Type B pancreatic cell (in vitro differentiated cells): ENCODE measurements around the gene DLG5. TPM values are rescaled to one million over a fixed set of nuclear protein-coding genes. Genes with fewer than 3 reads are reported as not detected.
A peak's percentile ranks its signal among the peaks of the same experiment; 100 is the strongest.

Experiments
- DNase-seq: peaks from one replicate; pipeline ENCODE4 v3.0.0; 2021; ENCODE audit warnings: mixed read lengths; ENCODE audit not compliant: unreplicated experiment; ENCODE audit errors: extremely low spot score
- H3K27ac Mint-ChIP-seq: 2 replicates; pipeline ENCODE4 v1.8.0; 2021; ENCODE audit warnings: mild to moderate bottlenecking, mixed read lengths
- H3K27me3 Mint-ChIP-seq: 2 replicates; pipeline ENCODE4 v1.8.0; 2021; ENCODE audit warnings: mixed read lengths
- H3K36me3 Mint-ChIP-seq: 2 replicates; pipeline ENCODE4 v1.8.0; 2021; ENCODE audit warnings: mixed read lengths
- H3K4me1 Mint-ChIP-seq: one replicate; pipeline ENCODE4 v1.8.0; 2021; ENCODE audit warnings: mixed read lengths; ENCODE audit not compliant: unreplicated experiment
- H3K4me3 Mint-ChIP-seq: 2 replicates; pipeline ENCODE4 v1.8.0; 2021; ENCODE audit warnings: mild to moderate bottlenecking, mixed read lengths
- H3K9me3 Mint-ChIP-seq: 2 replicates; pipeline ENCODE4 v1.8.0; 2021; ENCODE audit warnings: mixed read lengths
- total RNA-seq: library from RNA; stranded (reverse); gene quantifications from 2 replicates; pipeline ENCODE4 v1.2.1, GENCODE V29; 2021; ENCODE audit warnings: low replicate concordance
- TF ChIP-seq, protein P1 (sequence below): fragments of 200-600 bp; sonication (generic); conservative IDR thresholded peaks from 2 replicates; pipeline ENCODE4 v1.5.0; 2021; ENCODE audit warnings: antibody characterized with exemption, mild to moderate bottlenecking

Gene DLG5
- total RNA-seq, 1 donor from 2014 or later, result 80.0 TPM

DNA sequence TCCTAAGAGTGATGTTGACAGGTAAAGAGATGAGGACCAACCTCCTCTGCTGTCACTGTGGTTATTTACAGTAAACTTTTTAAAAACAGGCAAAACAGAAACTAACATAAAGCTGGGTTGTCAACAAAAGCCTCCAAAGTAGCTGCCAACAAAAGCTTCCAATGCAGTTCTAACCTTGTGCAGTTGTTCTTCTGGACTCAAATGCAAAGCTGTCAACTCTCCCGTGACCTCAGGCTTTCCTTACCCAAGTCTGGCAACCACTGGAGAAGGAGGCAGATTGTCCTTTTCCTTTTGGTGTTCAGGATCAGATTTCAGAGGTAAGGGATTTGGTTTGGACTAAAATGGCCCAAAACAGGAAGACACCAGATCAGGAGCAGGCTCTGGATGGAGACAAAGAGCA, 63.1 kb downstream of the DLG5 start:
- peaks cover 24% of the 10 kb centered on the region for H3K36me3 Mint-ChIP-seq
- peaks cover 56% of the 10 kb centered on the region for H3K4me1 Mint-ChIP-seq
- no peak overlapping the region for H3K4me3 Mint-ChIP-seq
- H3K9me3 Mint-ChIP-seq, result no peaks in the 10 kb centered on the region
- DNase-seq, result no peak
- TF ChIP-seq, protein P1, sequence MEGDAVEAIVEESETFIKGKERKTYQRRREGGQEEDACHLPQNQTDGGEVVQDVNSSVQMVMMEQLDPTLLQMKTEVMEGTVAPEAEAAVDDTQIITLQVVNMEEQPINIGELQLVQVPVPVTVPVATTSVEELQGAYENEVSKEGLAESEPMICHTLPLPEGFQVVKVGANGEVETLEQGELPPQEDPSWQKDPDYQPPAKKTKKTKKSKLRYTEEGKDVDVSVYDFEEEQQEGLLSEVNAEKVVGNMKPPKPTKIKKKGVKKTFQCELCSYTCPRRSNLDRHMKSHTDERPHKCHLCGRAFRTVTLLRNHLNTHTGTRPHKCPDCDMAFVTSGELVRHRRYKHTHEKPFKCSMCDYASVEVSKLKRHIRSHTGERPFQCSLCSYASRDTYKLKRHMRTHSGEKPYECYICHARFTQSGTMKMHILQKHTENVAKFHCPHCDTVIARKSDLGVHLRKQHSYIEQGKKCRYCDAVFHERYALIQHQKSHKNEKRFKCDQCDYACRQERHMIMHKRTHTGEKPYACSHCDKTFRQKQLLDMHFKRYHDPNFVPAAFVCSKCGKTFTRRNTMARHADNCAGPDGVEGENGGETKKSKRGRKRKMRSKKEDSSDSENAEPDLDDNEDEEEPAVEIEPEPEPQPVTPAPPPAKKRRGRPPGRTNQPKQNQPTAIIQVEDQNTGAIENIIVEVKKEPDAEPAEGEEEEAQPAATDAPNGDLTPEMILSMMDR, result no peak
- H3K27me3 Mint-ChIP-seq, result no peaks in the 10 kb centered on the region
- H3K27ac Mint-ChIP-seq, result no peak overlapping the region

DNA sequence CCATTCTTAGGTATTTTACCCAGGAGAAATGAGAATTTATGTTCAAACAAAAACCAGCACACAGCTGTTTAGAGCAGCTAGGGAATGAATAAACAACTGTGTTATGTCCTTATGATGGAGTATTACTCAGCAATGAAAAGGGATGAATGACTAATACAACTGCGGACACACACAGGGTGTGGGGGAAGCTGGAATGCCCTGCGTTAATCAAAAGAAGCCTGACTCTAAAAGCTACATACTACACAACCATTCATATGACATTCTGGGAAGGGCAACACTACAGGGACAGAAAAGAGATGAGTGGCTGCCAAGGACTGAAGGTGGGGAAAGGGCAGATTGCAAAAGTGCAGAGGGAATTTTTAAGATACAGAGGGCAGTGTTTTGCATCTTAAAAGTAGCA, 64.0 kb downstream of the DLG5 start:
- Mint-ChIP-seq H3K4me3 (no peak overlapping the region), H3K27ac (no peak overlapping the region), H3K36me3 (peaks cover 20% of the 10 kb centered on the region), H3K27me3 (no peaks in the 10 kb centered on the region), H3K9me3 (no peaks in the 10 kb centered on the region), H3K4me1 (peaks cover 49% of the 10 kb centered on the region)
- no peak for DNase-seq
- TF ChIP-seq, protein P1, result no peak

DNA sequence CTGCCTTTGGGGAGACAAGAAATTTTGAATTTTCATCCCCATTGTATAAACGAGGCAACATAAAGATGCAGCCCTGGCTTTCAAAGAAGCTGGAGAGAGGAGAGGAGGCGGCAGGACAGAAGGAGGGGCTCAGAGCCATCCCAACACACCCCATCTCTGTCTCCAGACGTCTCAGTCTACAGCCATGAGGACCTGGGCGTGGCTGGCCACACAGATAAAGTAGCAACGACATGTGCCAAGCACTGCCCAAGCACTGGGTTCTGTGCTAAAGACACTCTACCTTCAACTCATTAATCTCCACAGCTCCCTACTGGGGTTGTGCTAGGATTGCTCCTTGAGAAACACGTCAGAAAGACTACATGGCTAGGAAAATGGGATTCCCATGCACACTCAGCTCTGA, 65.2 kb downstream of the DLG5 start:
- TF ChIP-seq, protein P1, result no peak
- DNase-seq, result no peak

DNA sequence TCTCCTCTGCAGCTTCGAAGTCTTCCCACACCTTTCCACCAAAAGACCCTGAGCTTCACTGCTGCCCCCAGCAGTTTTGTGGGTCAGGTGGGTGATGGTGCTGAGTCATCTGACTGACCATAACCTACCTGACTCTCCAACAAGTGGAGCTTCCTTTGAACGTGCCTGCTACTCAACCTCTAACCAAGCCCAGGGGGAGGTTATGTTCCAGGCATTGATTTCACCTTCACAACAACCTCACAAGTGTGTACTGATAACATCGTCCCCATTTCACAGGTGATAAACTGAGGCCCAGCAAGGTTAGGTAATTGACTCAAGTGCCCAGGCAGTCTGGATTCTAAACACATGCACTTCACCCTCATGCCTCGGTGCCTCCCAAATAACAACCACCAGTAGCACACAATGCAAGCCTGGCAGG, 66.7 kb downstream of the DLG5 start:
- no peaks in the 10 kb centered on the region for H3K9me3 Mint-ChIP-seq
- peaks cover 25% of the 10 kb centered on the region for H3K36me3 Mint-ChIP-seq
- no peak overlapping the region for H3K27ac Mint-ChIP-seq
- H3K27me3 Mint-ChIP-seq, result no peaks in the 10 kb centered on the region
- no peak for DNase-seq
- no peak overlapping the region for H3K4me3 Mint-ChIP-seq
- H3K4me1 Mint-ChIP-seq, result peaks cover 24% of the 10 kb centered on the region
- TF ChIP-seq, protein P1, result no peak

More for the DNA sequence above, 65.2 kb downstream of the DLG5 start:
- H3K9me3 Mint-ChIP-seq, result no peaks in the 10 kb centered on the region
- peaks cover 38% of the 10 kb centered on the region for H3K4me1 Mint-ChIP-seq
- H3K4me3 Mint-ChIP-seq, result no peak overlapping the region
- no peaks in the 10 kb centered on the region for H3K27me3 Mint-ChIP-seq
- peaks cover 23% of the 10 kb centered on the region for H3K36me3 Mint-ChIP-seq
- peak overlapping the region; percentile 63 for H3K27ac Mint-ChIP-seq

DNA sequence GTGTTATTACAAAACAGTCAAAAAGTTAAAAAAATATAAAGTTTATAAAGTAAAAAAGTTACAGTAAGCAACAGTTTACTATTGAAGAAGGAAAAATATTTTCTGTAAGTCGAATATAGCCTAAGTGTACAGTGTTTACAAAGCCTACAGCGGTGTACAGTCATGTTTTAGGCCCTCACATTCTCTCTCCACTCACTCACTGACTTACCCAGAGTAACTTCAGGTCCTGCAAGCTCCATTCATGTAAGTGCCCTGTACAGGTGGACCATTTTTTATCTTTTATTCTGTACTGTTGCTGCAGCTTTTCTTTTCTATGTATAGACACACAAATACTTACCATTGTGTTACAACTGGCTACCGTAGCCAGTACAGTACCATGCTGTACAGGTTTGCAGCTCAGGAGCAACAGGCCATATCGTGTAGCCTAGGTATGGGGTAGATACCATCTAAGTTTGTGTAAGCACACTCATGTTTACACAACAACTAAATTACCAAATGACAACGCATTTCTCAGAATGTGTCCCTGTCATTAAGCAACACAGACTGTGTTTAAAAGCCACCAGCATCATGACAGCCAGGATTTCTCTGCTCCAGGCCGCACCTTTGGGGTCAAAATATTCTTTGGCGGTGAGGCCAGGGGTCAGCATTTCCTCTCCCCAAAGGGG, 67.2 kb downstream of the DLG5 start:
- Mint-ChIP-seq H3K4me3 (peak overlapping the region; percentile 46), H3K4me1 (peaks cover 19% of the 10 kb centered on the region), H3K9me3 (no peaks in the 10 kb centered on the region), H3K27ac (peak overlapping the region; percentile 73), H3K36me3 (peaks cover 21% of the 10 kb centered on the region), H3K27me3 (no peaks in the 10 kb centered on the region)
- TF ChIP-seq, protein P1, result no peak
- DNase-seq, result no peak
